B cell (primary cell): ENCODE results near the gene NPTN. TPM values are rescaled to one million over a fixed set of nuclear protein-coding genes. Genes with fewer than 3 reads are reported as not detected.

Experiments
- ATAC-seq: fragments of 200-7000 bp; cut with Tn5 transposase; one replicate; pipeline ENCODE4 v1.10.0; 2021; ENCODE audit warnings: low read depth, mild to moderate bottlenecking, moderate number of reproducible peaks, moderate library complexity
- CTCF ChIA-PET: fragments of 350-600 bp; sonication (Branson Sonifier 250); formaldehyde crosslinking; loops from one replicate; lab custom pipeline; 2021; ENCODE audit warnings: antibody characterized with exemption, inconsistent platforms; lab: Charles Lee
- POLR2A ChIA-PET: fragments of 350-600 bp; sonication (Branson Sonifier 250); formaldehyde crosslinking; loops from one replicate; lab custom pipeline; 2021; ENCODE audit warnings: antibody characterized with exemption; lab: Charles Lee
- DNase-seq: peaks from one replicate; pipeline ENCODE4 v3.0.0; 2013
- H2AFZ ChIP-seq: 2 replicates; pipeline ENCODE4 v1.6.1; 2012; ENCODE audit warnings: mild to moderate bottlenecking, low read depth, low read length; ENCODE audit not compliant: insufficient read depth, poor library complexity, severe bottlenecking
- H3K27ac ChIP-seq, 2 donors: 1 replicate in 1 of 2; 2 replicates in 1 of 2; pipeline ENCODE4 v1.5.1; 2012 to 2013; ENCODE audit warnings: low read length in 2 of 2, mild to moderate bottlenecking in 2 of 2, moderate library complexity in 1 of 2
- H3K27me3 ChIP-seq, 4 experiments: fragments of 200-600 bp in 1 of 4; sonication (generic) in 1 of 4; replicated peaks in 1 of 4; 1 replicate in 2 of 4; 2 replicates in 2 of 4; pipeline versions ENCODE4 v1.6.1 to v1.7.0; 2013 to 2016; ENCODE audit warnings: low read length in 3 of 4, mild to moderate bottlenecking in 2 of 4, mixed read lengths in 1 of 4, moderate library complexity in 1 of 4; ENCODE audit not compliant: insufficient read depth in 4 of 4, control insufficient read depth in 3 of 4; ENCODE audit errors: control extremely low read depth in 1 of 4
- H3K36me3 ChIP-seq, 2 experiments: replicated peaks in 1 of 2; 1 replicate in 1 of 2; 2 replicates in 1 of 2; pipeline versions ENCODE4 v1.6.1 to v1.7.1; 2013; ENCODE audit warnings: low read length in 1 of 2; ENCODE audit not compliant: insufficient read depth in 2 of 2, control insufficient read depth in 1 of 2; ENCODE audit errors: control extremely low read depth in 1 of 2, extremely low read depth in 1 of 2
- H3K4me1 ChIP-seq, 2 donors: fragments of 200-600 bp in 1 of 2; sonication (generic) in 1 of 2; 1 replicate in 1 of 2; 2 replicates in 1 of 2; pipeline versions ENCODE4 v1.5.1 to v1.6.1; 2013 to 2017; ENCODE audit warnings: low read length in 2 of 2; ENCODE audit not compliant: control insufficient read depth in 2 of 2, insufficient read depth in 2 of 2
- H3K4me2 ChIP-seq: replicated peaks from 2 replicates; pipeline ENCODE3; 2012; ENCODE audit warnings: mild to moderate bottlenecking, low read depth, low read length; ENCODE audit not compliant: poor library complexity, severe bottlenecking
- H3K4me3 ChIP-seq, 5 experiments: fragments of 200-600 bp in 1 of 5; sonication (generic) in 1 of 5; 1 replicate in 3 of 5; 2 replicates in 2 of 5; pipeline versions ENCODE4 v1.5.1 to v1.7.0; 2011 to 2016; ENCODE audit warnings: low read length in 4 of 5, mild to moderate bottlenecking in 4 of 5, low read depth in 2 of 5, control low read depth in 1 of 5, moderate library complexity in 1 of 5; ENCODE audit not compliant: insufficient read depth in 1 of 5; ENCODE audit errors: control extremely low read depth in 1 of 5, extremely low read depth in 1 of 5
- H3K79me2 ChIP-seq: fragments of 200-600 bp; sonication (generic); one replicate; pipeline ENCODE4 v1.6.0; 2016; ENCODE audit warnings: low read length; ENCODE audit not compliant: control insufficient read depth, insufficient read depth
- H3K9ac ChIP-seq: fragments of 200-600 bp; sonication (generic); 2 replicates; pipeline ENCODE4 v1.6.1; 2017; ENCODE audit warnings: mild to moderate bottlenecking, low read length, moderate library complexity
- H3K9me3 ChIP-seq, 3 donors: one replicate each; pipeline versions ENCODE4 v1.6.1 to v1.7.1; 2013; ENCODE audit warnings: low read length in 2 of 3; ENCODE audit not compliant: control insufficient read depth in 2 of 3, insufficient read depth in 1 of 3; ENCODE audit errors: control extremely low read depth in 1 of 3
- H4K20me1 ChIP-seq: 2 replicates; pipeline ENCODE4 v1.6.0; 2012; ENCODE audit warnings: mild to moderate bottlenecking, low read length; ENCODE audit not compliant: insufficient read depth, control insufficient read depth, poor library complexity, severe bottlenecking
- H3K27ac Mint-ChIP-seq: one replicate; pipeline ENCODE4 v1.8.0; 2021; ENCODE audit warnings: mixed read lengths
- H3K27me3 Mint-ChIP-seq: one replicate; pipeline ENCODE4 v1.8.0; 2021; ENCODE audit warnings: mixed read lengths
- H3K4me1 Mint-ChIP-seq: one replicate; pipeline ENCODE4 v1.8.0; 2021; ENCODE audit warnings: mixed read lengths
- H3K4me3 Mint-ChIP-seq: one replicate; pipeline ENCODE4 v1.8.0; 2021; ENCODE audit warnings: mixed read lengths
- H3K9me3 Mint-ChIP-seq: one replicate; pipeline ENCODE4 v1.8.0; 2022; ENCODE audit warnings: mixed read lengths; ENCODE audit not compliant: insufficient read depth
- CTCF ChIP-seq: fragments of 200-600 bp; IDR thresholded peaks from one replicate; pipeline ENCODE4 v1.8.0; 2022; ENCODE audit warnings: antibody characterized with exemption, mild to moderate bottlenecking
- EZH2 ChIP-seq: IDR thresholded peaks from 2 replicates; pipeline ENCODE4 v1.6.1; 2012; ENCODE audit warnings: borderline replicate concordance, low read depth, mild to moderate bottlenecking, moderate library complexity, low read length; ENCODE audit not compliant: insufficient read depth, poor library complexity, severe bottlenecking
- WGBS: methylation state at CpG from one replicate; pipeline ENCODE4 v1.1.5; 2013; ENCODE audit warnings: missing lambda C conversion rate; ENCODE audit not compliant: insufficient coverage; 5-methylcytosine and 5-hydroxymethylcytosine counted together
- intact Hi-C: fragments of 100-400 bp; cut with micrococcal nuclease; formaldehyde crosslinking; loops from one replicate; pipeline ENCODE4 v1.10.0; 2022
- polyA plus RNA-seq: library from polyadenylated mRNA; depleted of rRNA; stranded (reverse); fragments of >200 nt; gene quantifications from 2 replicates; pipeline ENCODE4 v1.2.3, GENCODE V29; 2012
- total RNA-seq, 2 donors: library from RNA; stranded (reverse); fragments of 120-200 nt in 1 of 2; gene quantifications; 1 replicate in 1 of 2; 2 replicates in 1 of 2; pipeline versions ENCODE4 v1.2.3 to v1.2.4, GENCODE V29; 2013 to 2022

Gene NPTN
- total and polyA plus RNA-seq, 2 donors (not counting 1 experiment from before 2014, with no cell fraction given), result 23.5 to 40.5 TPM

- Histone ChIP-seq H3K36me3 (no peaks in the 10 kb centered on the region), H4K20me1 (no peaks in the 10 kb centered on the region), H3K27me3 (no peaks in the 10 kb centered on the region), H3K27ac (no peak overlapping the region), H3K4me2 (no peak overlapping the region), H3K9me3 (no peaks in the 10 kb centered on the region), H3K4me3 (no peak overlapping the region), H3K79me2 (no peaks in the 10 kb centered on the region), H3K4me1 (no peaks in the 10 kb centered on the region), H3K9ac (no peak overlapping the region), H2AFZ (no peak overlapping the region)
- 100% methylated on average over 1 of the region's 2 CpGs for WGBS
- no peaks in the 10 kb centered on the region for H3K27me3 Mint-ChIP-seq
- POLR2A ChIA-PET, result no interaction called here
- TF ChIP-seq EZH2 (no peak), CTCF (no peak)
- no peak for ATAC-seq
- intact Hi-C loops, result no loop called here
- H3K9me3 Mint-ChIP-seq, result no peaks in the 10 kb centered on the region
- H3K4me3 Mint-ChIP-seq, result no peak overlapping the region
- CTCF ChIA-PET, result no interaction called here
- no peak for DNase-seq
- no peaks in the 10 kb centered on the region for H3K4me1 Mint-ChIP-seq
- H3K27ac Mint-ChIP-seq, result no peak overlapping the region
Observed at GRCh38 chr15:73538123-73538522, 95.1 kb downstream of the NPTN start.

GRCh38 chr15:73530649-73531048 lies 102.5 kb downstream of the NPTN start:
- H4K20me1 ChIP-seq, result no peaks in the 10 kb centered on the region
- no peaks in the 10 kb centered on the region for H3K4me1 ChIP-seq
- ATAC-seq (no peak), DNase-seq (no peak)
- no peaks in the 10 kb centered on the region for H3K4me1 Mint-ChIP-seq
- whole genome bisulfite sequencing, result no CpG with 5 or more reads among the region's 3 CpGs
- H3K9me3 Mint-ChIP-seq, result no peaks in the 10 kb centered on the region
- H3K27ac ChIP-seq, result no peak overlapping the region
- H3K27me3 ChIP-seq, result no peaks in the 10 kb centered on the region
- H3K27me3 Mint-ChIP-seq, result peaks cover 23% of the 10 kb centered on the region
- no peaks in the 10 kb centered on the region for H3K36me3 ChIP-seq
- H3K27ac Mint-ChIP-seq, result no peak overlapping the region
- TF ChIP-seq CTCF, result no peak
- TF ChIP-seq EZH2, result no peak
- no peak overlapping the region for H3K4me2 ChIP-seq
- no peaks in the 10 kb centered on the region for H3K79me2 ChIP-seq
- no peak overlapping the region for H3K4me3 ChIP-seq
- intact Hi-C loops, result no loop called here
- ChIA-PET POLR2A (no interaction called here), CTCF (no interaction called here)
- no peak overlapping the region for H2AFZ ChIP-seq
- H3K9me3 ChIP-seq, result no peaks in the 10 kb centered on the region
- no peak overlapping the region for H3K9ac ChIP-seq
- no peak overlapping the region for H3K4me3 Mint-ChIP-seq
